H9 (cell line): Measurements from ENCODE around the gene FXR1. TPM values are rescaled to one million over a fixed set of nuclear protein-coding genes. Genes with fewer than 3 reads are reported as not detected.

Experiments
- DNase-seq: peaks from one replicate; pipeline ENCODE4 v3.0.0-alpha.2; 2017
- H2AFZ ChIP-seq: one replicate; pipeline ENCODE4 v1.6.1; 2013; ENCODE audit warnings: mild to moderate bottlenecking, low read length, control low read depth, moderate library complexity
- H2AK5ac ChIP-seq: 2 replicates; pipeline ENCODE4 v1.6.1; 2013; ENCODE audit warnings: low read length, control low read depth, mixed read lengths; ENCODE audit not compliant: insufficient read length
- H2BK120ac ChIP-seq: one replicate; pipeline ENCODE4 v1.6.1; 2013; ENCODE audit warnings: low read depth, mild to moderate bottlenecking, low read length, control low read depth, inconsistent platforms; ENCODE audit not compliant: poor library complexity, severe bottlenecking
- H2BK12ac ChIP-seq: 2 replicates; pipeline ENCODE4 v1.6.1; 2013; ENCODE audit warnings: low read length, control low read depth, mixed read lengths, low read depth; ENCODE audit not compliant: insufficient read length
- H2BK15ac ChIP-seq: 2 replicates; pipeline ENCODE4 v1.6.1; 2013; ENCODE audit warnings: low read depth, low read length, control low read depth
- H2BK20ac ChIP-seq: one replicate; pipeline ENCODE4 v1.6.1; 2013; ENCODE audit warnings: low read depth, mild to moderate bottlenecking, low read length, control low read depth, inconsistent platforms; ENCODE audit not compliant: poor library complexity, severe bottlenecking
- H2BK5ac ChIP-seq: 2 replicates; pipeline ENCODE4 v1.6.1; 2013; ENCODE audit warnings: low read length, control low read depth, mixed read lengths; ENCODE audit not compliant: insufficient read length
- H3K14ac ChIP-seq: 2 replicates; pipeline ENCODE4 v1.6.1; 2013; ENCODE audit warnings: low read length, control low read depth; ENCODE audit not compliant: insufficient read depth
- H3K18ac ChIP-seq: 2 replicates; pipeline ENCODE4 v1.6.1; 2013; ENCODE audit warnings: low read depth, mild to moderate bottlenecking, mixed read lengths, low read length, control low read depth; ENCODE audit not compliant: insufficient read length
- H3K23ac ChIP-seq: 2 replicates; pipeline ENCODE4 v1.6.1; 2013; ENCODE audit warnings: low read length, control low read depth, mixed read lengths, low read depth; ENCODE audit not compliant: insufficient read length
- H3K23me2 ChIP-seq: 2 replicates; pipeline ENCODE4 v1.6.1; 2013; ENCODE audit warnings: low read depth, mild to moderate bottlenecking, mixed read lengths, low read length, control low read depth; ENCODE audit not compliant: insufficient read length, poor library complexity, severe bottlenecking
- H3K27ac ChIP-seq: 2 replicates; pipeline ENCODE4 v1.5.1; 2013; ENCODE audit warnings: low read length, control low read depth, mixed read lengths, low read depth; ENCODE audit not compliant: insufficient read length
- H3K27me3 ChIP-seq: 2 replicates; pipeline ENCODE4 v1.6.1; 2013; ENCODE audit warnings: low read length, control low read depth, inconsistent platforms; ENCODE audit not compliant: insufficient read depth
- H3K4ac ChIP-seq: 2 replicates; pipeline ENCODE4 v1.6.1; 2013; ENCODE audit warnings: low read depth, mild to moderate bottlenecking, control low read depth, inconsistent platforms, low read length, moderate library complexity
- H3K4me1 ChIP-seq: 2 replicates; pipeline ENCODE4 v1.6.1; 2013; ENCODE audit warnings: low read length, control low read depth, inconsistent platforms; ENCODE audit not compliant: insufficient read depth
- H3K4me2 ChIP-seq: 2 replicates; pipeline ENCODE4 v1.6.1; 2013; ENCODE audit warnings: low read length, control low read depth, mixed read lengths; ENCODE audit not compliant: insufficient read length, insufficient read depth
- H3K56ac ChIP-seq: 2 replicates; pipeline ENCODE4 v1.6.1; 2013; ENCODE audit warnings: low read depth, mild to moderate bottlenecking, mixed read lengths, low read length, control low read depth; ENCODE audit not compliant: insufficient read length
- H3K79me1 ChIP-seq: 2 replicates; pipeline ENCODE4 v1.6.1; 2013; ENCODE audit warnings: low read depth, mild to moderate bottlenecking, moderate library complexity, low read length, control low read depth, inconsistent platforms; ENCODE audit not compliant: insufficient read depth, poor library complexity, severe bottlenecking
- H3K79me2 ChIP-seq: 2 replicates; pipeline ENCODE4 v1.6.1; 2013; ENCODE audit warnings: low read length, control low read depth, inconsistent platforms; ENCODE audit not compliant: insufficient read depth
- H3K9ac ChIP-seq: 2 replicates; pipeline ENCODE4 v1.6.1; 2013; ENCODE audit warnings: low read length, control low read depth, mixed read lengths; ENCODE audit not compliant: insufficient read length; ENCODE audit errors: extremely low read depth
- H3K9me3 ChIP-seq: one replicate; pipeline ENCODE4 v1.6.1; 2013; ENCODE audit warnings: low read depth, low read length, inconsistent platforms; ENCODE audit not compliant: control insufficient read depth
- H3T11ph ChIP-seq: one replicate; pipeline ENCODE4 v1.6.1; 2013; ENCODE audit warnings: mild to moderate bottlenecking, low read length, control low read depth, inconsistent platforms
- H4K20me1 ChIP-seq: one replicate; pipeline ENCODE4 v1.6.1; 2013; ENCODE audit not compliant: control insufficient read depth, insufficient read length, insufficient read depth
- H4K5ac ChIP-seq: 2 replicates; pipeline ENCODE4 v1.6.1; 2013; ENCODE audit warnings: low read depth, mild to moderate bottlenecking, mixed read lengths, low read length, control low read depth; ENCODE audit not compliant: insufficient read length
- H4K8ac ChIP-seq: replicated peaks from 2 replicates; pipeline ENCODE4 v1.6.1; 2013; ENCODE audit warnings: low read length, control low read depth, mixed read lengths, low read depth; ENCODE audit not compliant: insufficient read length
- H4K91ac ChIP-seq: 2 replicates; pipeline ENCODE4 v1.6.1; 2013; ENCODE audit warnings: low read depth, mild to moderate bottlenecking, moderate library complexity, mixed read lengths, low read length, control low read depth; ENCODE audit not compliant: insufficient read length
- H3K27ac Mint-ChIP-seq, 3 experiments: 2 replicates in 2 of 3; 3 replicates in 1 of 3; pipeline ENCODE4 v1.8.0; 2020 to 2021; ENCODE audit warnings: mixed read lengths in 3 of 3, mild to moderate bottlenecking in 1 of 3, moderate library complexity in 1 of 3
- H3K27me3 Mint-ChIP-seq: 2 replicates; pipeline ENCODE4 v1.8.0; 2021; ENCODE audit warnings: low read depth, mild to moderate bottlenecking, moderate library complexity, mixed read lengths
- H3K36me3 Mint-ChIP-seq, 3 experiments: 2 replicates in 2 of 3; 3 replicates in 1 of 3; pipeline ENCODE4 v1.8.0; 2020 to 2021; ENCODE audit warnings: low read depth in 3 of 3, mixed read lengths in 3 of 3; ENCODE audit not compliant: insufficient read depth in 1 of 3
- H3K4me1 Mint-ChIP-seq, 2 experiments: 2 replicates each; pipeline ENCODE4 v1.8.0; 2020; ENCODE audit warnings: mixed read lengths in 2 of 2
- H3K4me3 Mint-ChIP-seq, 2 experiments: 2 replicates in 1 of 2; 3 replicates in 1 of 2; pipeline ENCODE4 v1.8.0; 2020 to 2021; ENCODE audit warnings: mild to moderate bottlenecking in 2 of 2, mixed read lengths in 2 of 2, moderate library complexity in 1 of 2
- H3K9me3 Mint-ChIP-seq, 2 experiments: 2 replicates in 1 of 2; 3 replicates in 1 of 2; pipeline ENCODE4 v1.8.0; 2020; ENCODE audit warnings: mild to moderate bottlenecking in 2 of 2, mixed read lengths in 2 of 2, moderate library complexity in 1 of 2
- CTCF ChIP-seq: fragments of 200-600 bp; sonication (generic); conservative IDR thresholded peaks from 3 replicates; pipeline ENCODE4 v1.8.0; 2021; ENCODE audit warnings: antibody characterized with exemption, mild to moderate bottlenecking
- WGBS: extraction: QIAGEN DNeasy Blood & Tissue Kit; methylation state at CpG from one replicate; pipeline ENCODE4 v1.1.7; 2013; ENCODE audit warnings: missing lambda C conversion rate, low lambda C conversion rate, mixed read lengths; ENCODE audit not compliant: insufficient read length; ENCODE audit errors: extremely low coverage; 5-methylcytosine and 5-hydroxymethylcytosine counted together
- total RNA-seq: library from RNA; stranded (reverse); gene quantifications from 2 replicates; pipeline ENCODE4 v1.2.1, GENCODE V29; 2021

Gene FXR1
- total RNA-seq, 1 experiment from 2014 or later = 240 TPM

GRCh38 chr3:180882115-180882514, 30.4 kb upstream of the FXR1 start:
- H3K27ac ChIP-seq = no peak overlapping the region
- no peaks in the 10 kb centered on the region for H3K79me1 ChIP-seq
- no peak for DNase-seq
- no peak overlapping the region for H4K91ac ChIP-seq
- H3K9me3 ChIP-seq = no peaks in the 10 kb centered on the region
- H3T11ph ChIP-seq = no peak overlapping the region
- no peak overlapping the region for H3K56ac ChIP-seq
- no peak overlapping the region for H3K4ac ChIP-seq
- Mint-ChIP-seq H3K27me3 (no peaks in the 10 kb centered on the region), H3K4me1 (peaks cover 0 to 4% of the 10 kb centered on the region in 2 experiments; a peak in 1 of 4 replicates), H3K9me3 (no peaks in the 10 kb centered on the region), H3K27ac (no peak overlapping the region), H3K36me3 (no peaks in the 10 kb centered on the region), H3K4me3 (no peak overlapping the region)
- H3K14ac ChIP-seq = no peak overlapping the region
- H3K9ac ChIP-seq = no peak overlapping the region
- TF ChIP-seq CTCF = no peak
- no peaks in the 10 kb centered on the region for H3K23me2 ChIP-seq
- H2BK15ac ChIP-seq = no peak overlapping the region
- no peaks in the 10 kb centered on the region for H3K27me3 ChIP-seq
- H2AK5ac ChIP-seq = no peak overlapping the region
- no peak overlapping the region for H2BK5ac ChIP-seq
- H4K20me1 ChIP-seq = no peaks in the 10 kb centered on the region
- no peak overlapping the region for H3K4me2 ChIP-seq
- H2BK120ac ChIP-seq = no peak overlapping the region
- no peak overlapping the region for H4K5ac ChIP-seq
- no peaks in the 10 kb centered on the region for H3K79me2 ChIP-seq
- no peaks in the 10 kb centered on the region for H3K4me1 ChIP-seq
- no peak overlapping the region for H4K8ac ChIP-seq
- H2BK20ac ChIP-seq = no peak overlapping the region
- H3K23ac ChIP-seq = no peak overlapping the region
- no CpG with 5 or more reads among the region's 4 CpGs for WGBS
- no peak overlapping the region for H2AFZ ChIP-seq
- no peak overlapping the region for H3K18ac ChIP-seq
- H2BK12ac ChIP-seq = no peak overlapping the region
